ENCODE data around the gene SMURF2. TPM values are rescaled to one million over a fixed set of nuclear protein-coding genes. Genes with fewer than 3 reads are reported as not detected.
"Not testable (repeated sequence)": the region's sequence is repeated elsewhere in the genome, so short reads cannot be mapped to it uniquely, and the experiment has no call there.

Gene SMURF2
- polyA plus RNA-seq, 4 donors: 31.0 to 40.4 (median 39.1) TPM

GRCh38 chr17:64603987-64604386, 58.1 kb downstream of the SMURF2 start:
- no peak for DNase-seq (ENCODE audit: low read depth in 4 of 4, low spot score in 3 of 4)

GRCh38 chr17:64599827-64600226, 62.3 kb downstream of the SMURF2 start:
- DNase-seq (ENCODE audit: low read depth in 4 of 4, low spot score in 3 of 4): no peak

- no peak for DNase-seq (ENCODE audit: low read depth in 4 of 4, low spot score in 3 of 4)
Observed at GRCh38 chr17:64599187-64599676, 62.9 kb downstream of the SMURF2 start.

GRCh38 chr17:64598672-64599071, 63.4 kb downstream of the SMURF2 start:
- DNase-seq (ENCODE audit: low read depth in 4 of 4, low spot score in 3 of 4): no peak

- no peak for DNase-seq (ENCODE audit: low read depth in 4 of 4, low spot score in 3 of 4)
Observed at GRCh38 chr17:64596988-64597387, 65.1 kb downstream of the SMURF2 start.

GRCh38 chr17:64596439-64596838, 65.7 kb downstream of the SMURF2 start:
- DNase-seq (ENCODE audit: low read depth in 4 of 4, low spot score in 3 of 4): no peak

GRCh38 chr17:64591944-64592343, 70.2 kb downstream of the SMURF2 start:
- no peak for DNase-seq (ENCODE audit: low read depth in 4 of 4, low spot score in 3 of 4)

GRCh38 chr17:64585146-64585545, 77.0 kb downstream of the SMURF2 start:
- no peak for DNase-seq (ENCODE audit: low read depth in 4 of 4, low spot score in 3 of 4)

- no peak for DNase-seq (ENCODE audit: low read depth in 4 of 4, low spot score in 3 of 4)
Observed at GRCh38 chr17:64583038-64583437, 79.1 kb downstream of the SMURF2 start.

- DNase-seq (ENCODE audit: low read depth in 4 of 4, low spot score in 3 of 4): no peak
Observed at GRCh38 chr17:64580384-64581315, 81.5 kb downstream of the SMURF2 start.

- DNase-seq (ENCODE audit: low read depth in 4 of 4, low spot score in 3 of 4): no peak
Observed at GRCh38 chr17:64579917-64580316, 82.2 kb downstream of the SMURF2 start.

GRCh38 chr17:64577025-64577424, 85.1 kb downstream of the SMURF2 start:
- DNase-seq (ENCODE audit: low read depth in 4 of 4, low spot score in 3 of 4): not testable (repeated sequence)

GRCh38 chr17:64575431-64575830, 86.7 kb downstream of the SMURF2 start:
- DNase-seq (ENCODE audit: low read depth in 4 of 4, low spot score in 3 of 4): no peak

GRCh38 chr17:64574646-64575045, 87.5 kb downstream of the SMURF2 start:
- DNase-seq (ENCODE audit: low read depth in 4 of 4, low spot score in 3 of 4): no peak

GRCh38 chr17:64573214-64573613, 88.9 kb downstream of the SMURF2 start:
- no peak for DNase-seq (ENCODE audit: low read depth in 4 of 4, low spot score in 3 of 4)

GRCh38 chr17:64572682-64573154, 89.4 kb downstream of the SMURF2 start:
- no peak for DNase-seq (ENCODE audit: low read depth in 4 of 4, low spot score in 3 of 4)

GRCh38 chr17:64571746-64572145, 90.4 kb downstream of the SMURF2 start:
- no peak for DNase-seq (ENCODE audit: low read depth in 4 of 4, low spot score in 3 of 4)

GRCh38 chr17:64565563-64565962, 96.5 kb downstream of the SMURF2 start:
- DNase-seq (ENCODE audit: low read depth in 4 of 4, low spot score in 3 of 4): no peak

GRCh38 chr17:64564098-64564497, 98.0 kb downstream of the SMURF2 start:
- no peak for DNase-seq (ENCODE audit: low read depth in 4 of 4, low spot score in 3 of 4)

GRCh38 chr17:64555281-64555680, 106.8 kb downstream of the SMURF2 start:
- no peak for DNase-seq (ENCODE audit: low read depth in 4 of 4, low spot score in 3 of 4)

- DNase-seq (ENCODE audit: low read depth in 4 of 4, low spot score in 3 of 4): no peak
Observed at GRCh38 chr17:64554028-64554637, 108.0 kb downstream of the SMURF2 start.

- no peak for DNase-seq (ENCODE audit: low read depth in 4 of 4, low spot score in 3 of 4)
Observed at GRCh38 chr17:64551461-64551860, 110.6 kb downstream of the SMURF2 start.
